IPS DF 19.7 (cell line): ENCODE measurements around the gene ARL16.

ENCODE experiments used
- DNase-seq: peaks from one replicate; pipeline ENCODE4 v3.0.0-alpha.2; 2013; ENCODE audit warnings: low read depth, low spot score

Gene ARL16

GRCh38 chr17:81713004-81713555 is 29.5 kb upstream of the ARL16 start:
- DNase-seq = no peak

- DNase-seq = no peak
These were observed 28.9 kb upstream of the ARL16 start for GRCh38 chr17:81712468-81713003.

- DNase-seq = no peak
These were observed 28.3 kb upstream of the ARL16 start, which contains the start of gene SLC25A10 for GRCh38 chr17:81711814-81712467. Gene SLC25A10, plus strand, starts transcription at chr17:81712284. Its CDS starts 143 bp downstream, at chr17:81712427.

- DNase-seq = no peak
These were observed 27.1 kb upstream of the ARL16 start for GRCh38 chr17:81710514-81711308.

GRCh38 chr17:81708739-81709185 is 25.2 kb upstream of the ARL16 start:
- no peak for DNase-seq

GRCh38 chr17:81707725-81708646 is 24.4 kb upstream of the ARL16 start:
- no peak for DNase-seq

GRCh38 chr17:81706757-81707624 is 23.4 kb upstream of the ARL16 start:
- DNase-seq = no peak

GRCh38 chr17:81706232-81706611 is 22.6 kb upstream of the ARL16 start:
- DNase-seq = no peak

GRCh38 chr17:81705518-81706231 is 22.1 kb upstream of the ARL16 start:
- no peak for DNase-seq

GRCh38 chr17:81703747-81704654 is 20.4 kb upstream of the ARL16 start:
- no peak for DNase-seq

GRCh38 chr17:81702934-81703746 is 19.5 kb upstream of the ARL16 start, which contains the start of gene MRPL12:
Gene MRPL12, plus strand, starts transcription at chr17:81703367. Its CDS starts 135 bp downstream, at chr17:81703502.
- DNase-seq = peak; percentile 87

- DNase-seq = no peak
These were observed 17.9 kb upstream of the ARL16 start for GRCh38 chr17:81701288-81702071.

GRCh38 chr17:81700353-81701287 is 17.0 kb upstream of the ARL16 start:
- no peak for DNase-seq

- DNase-seq = no peak
These were observed 13.9 kb upstream of the ARL16 start for GRCh38 chr17:81697261-81698044.
